ENCODE data around the gene CRISPLD2.

Gene CRISPLD2

DNA sequence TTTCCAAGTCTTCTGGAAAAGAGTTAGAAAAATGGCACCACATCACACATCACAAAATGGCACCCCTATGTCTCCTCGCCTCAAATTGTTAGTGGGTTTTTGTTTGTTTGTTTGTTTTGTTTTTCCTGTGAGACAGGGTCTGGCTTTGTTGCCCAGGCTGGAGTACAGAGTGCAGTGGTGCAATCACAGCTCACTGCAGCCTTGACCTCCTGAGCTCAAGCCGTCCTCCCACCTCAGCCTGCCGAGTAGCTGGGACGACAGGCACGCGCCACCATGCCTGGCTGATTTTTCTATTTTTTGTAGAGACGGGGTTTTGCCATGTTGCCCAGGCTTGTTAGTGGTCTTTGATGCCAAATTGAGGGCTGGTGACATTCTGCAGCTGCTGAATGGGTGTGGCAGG is 3.8 kb upstream of the CRISPLD2 start:
- Histone ChIP-seq H3K4me3 (ENCODE audit: low read length, poor library complexity, severe bottlenecking) (no peak overlapping the region), H3K27me3 (ENCODE audit: insufficient read depth, low read length, poor library complexity, severe bottlenecking) (no peaks in the 10 kb centered on the region), H4K20me1 (ENCODE audit: insufficient read depth, low read length, poor library complexity, severe bottlenecking) (no peaks in the 10 kb centered on the region), H3K9me3 (ENCODE audit: insufficient read depth, low read depth, low read length) (no peaks in the 10 kb centered on the region), H3F3A (ENCODE audit: low read depth) (no peaks in the 10 kb centered on the region), H3K9ac (ENCODE audit: low read depth, low read length, poor library complexity, severe bottlenecking) (no peak overlapping the region), H3K9me2 (replicated peaks; ENCODE audit: low read depth, low read length) (no peaks in the 10 kb centered on the region), H2AFZ (ENCODE audit: low read length) (no peak overlapping the region), H3K36me3 (ENCODE audit: insufficient read depth, low read length) (no peaks in the 10 kb centered on the region), H3K4me2 (ENCODE audit: low read depth, low read length, poor library complexity, severe bottlenecking) (no peak overlapping the region), H3K4me1 (ENCODE audit: insufficient read depth, low read length, poor library complexity, severe bottlenecking) (no peaks in the 10 kb centered on the region), H3K79me2 (ENCODE audit: insufficient read depth, low read length) (no peaks in the 10 kb centered on the region)
- TF ChIP-seq, protein P1, sequence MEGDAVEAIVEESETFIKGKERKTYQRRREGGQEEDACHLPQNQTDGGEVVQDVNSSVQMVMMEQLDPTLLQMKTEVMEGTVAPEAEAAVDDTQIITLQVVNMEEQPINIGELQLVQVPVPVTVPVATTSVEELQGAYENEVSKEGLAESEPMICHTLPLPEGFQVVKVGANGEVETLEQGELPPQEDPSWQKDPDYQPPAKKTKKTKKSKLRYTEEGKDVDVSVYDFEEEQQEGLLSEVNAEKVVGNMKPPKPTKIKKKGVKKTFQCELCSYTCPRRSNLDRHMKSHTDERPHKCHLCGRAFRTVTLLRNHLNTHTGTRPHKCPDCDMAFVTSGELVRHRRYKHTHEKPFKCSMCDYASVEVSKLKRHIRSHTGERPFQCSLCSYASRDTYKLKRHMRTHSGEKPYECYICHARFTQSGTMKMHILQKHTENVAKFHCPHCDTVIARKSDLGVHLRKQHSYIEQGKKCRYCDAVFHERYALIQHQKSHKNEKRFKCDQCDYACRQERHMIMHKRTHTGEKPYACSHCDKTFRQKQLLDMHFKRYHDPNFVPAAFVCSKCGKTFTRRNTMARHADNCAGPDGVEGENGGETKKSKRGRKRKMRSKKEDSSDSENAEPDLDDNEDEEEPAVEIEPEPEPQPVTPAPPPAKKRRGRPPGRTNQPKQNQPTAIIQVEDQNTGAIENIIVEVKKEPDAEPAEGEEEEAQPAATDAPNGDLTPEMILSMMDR (conservative IDR thresholded peaks at IDR 0.05; ENCODE audit: low read length): no peak
- TF ChIP-seq EZH2phosphoT487 (IDR thresholded peaks at IDR 0.05; ENCODE audit: borderline replicate concordance): no peak

DNA sequence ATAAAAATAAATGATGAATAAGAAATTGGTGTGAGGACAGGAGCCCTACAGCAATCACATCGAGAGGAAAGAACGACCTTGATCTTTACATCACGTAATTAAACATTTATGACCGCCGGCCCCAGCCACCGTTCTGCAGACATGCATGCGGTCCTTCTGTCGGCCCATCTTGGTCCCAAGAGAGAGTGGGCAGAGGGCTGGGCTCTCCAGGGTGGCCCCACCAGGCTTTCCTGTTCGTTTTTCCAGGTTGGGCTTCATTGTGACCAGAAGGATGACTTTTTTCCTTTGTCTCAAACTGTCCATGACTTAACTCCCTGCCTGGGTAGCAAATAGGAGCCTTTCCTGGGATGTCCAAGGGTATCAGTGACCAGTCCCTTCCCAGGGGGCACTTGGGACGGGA is 3.3 kb upstream of the CRISPLD2 start:
- Histone ChIP-seq H4K20me1 (ENCODE audit: insufficient read depth, low read length, poor library complexity, severe bottlenecking) (no peaks in the 10 kb centered on the region), H3K9me3 (ENCODE audit: insufficient read depth, low read depth, low read length) (no peaks in the 10 kb centered on the region), H3K4me2 (ENCODE audit: low read depth, low read length, poor library complexity, severe bottlenecking) (no peak overlapping the region), H3K79me2 (ENCODE audit: insufficient read depth, low read length) (no peaks in the 10 kb centered on the region), H3K9ac (ENCODE audit: low read depth, low read length, poor library complexity, severe bottlenecking) (no peak overlapping the region), H2AFZ (ENCODE audit: low read length) (no peak overlapping the region), H3F3A (ENCODE audit: low read depth) (no peaks in the 10 kb centered on the region), H3K27me3 (ENCODE audit: insufficient read depth, low read length, poor library complexity, severe bottlenecking) (no peaks in the 10 kb centered on the region), H3K4me3 (ENCODE audit: low read length, poor library complexity, severe bottlenecking) (no peak overlapping the region), H3K9me2 (replicated peaks; ENCODE audit: low read depth, low read length) (no peaks in the 10 kb centered on the region), H3K36me3 (ENCODE audit: insufficient read depth, low read length) (no peaks in the 10 kb centered on the region), H3K4me1 (ENCODE audit: insufficient read depth, low read length, poor library complexity, severe bottlenecking) (no peaks in the 10 kb centered on the region)
- TF ChIP-seq, protein P1 (conservative IDR thresholded peaks at IDR 0.05; ENCODE audit: low read length): no peak
- no peak for TF ChIP-seq EZH2phosphoT487 (IDR thresholded peaks at IDR 0.05; ENCODE audit: borderline replicate concordance)

DNA sequence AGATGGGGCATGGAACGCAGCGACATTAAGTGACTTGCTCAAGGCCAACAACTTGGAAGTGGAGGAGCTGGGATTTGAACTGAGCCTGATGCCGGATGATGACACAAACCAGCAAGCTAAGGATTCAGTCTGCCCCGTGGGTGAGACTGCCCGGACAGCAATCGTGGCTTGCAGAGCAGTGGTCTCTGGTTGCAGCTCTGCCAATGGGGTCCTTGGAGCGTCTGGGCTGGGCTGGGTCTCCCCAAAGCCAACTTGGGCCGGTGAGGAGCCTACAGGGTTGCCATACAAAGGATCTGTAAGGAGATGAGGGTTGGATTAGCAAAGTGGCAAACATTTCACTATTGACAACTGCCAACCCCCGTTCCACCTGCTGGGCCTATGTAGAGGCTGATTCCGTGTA is 2.6 kb upstream of the CRISPLD2 start:
- H3K4me1 ChIP-seq (ENCODE audit: insufficient read depth, low read length, poor library complexity, severe bottlenecking): no peaks in the 10 kb centered on the region
- H3K4me2 ChIP-seq (ENCODE audit: low read depth, low read length, poor library complexity, severe bottlenecking): no peak overlapping the region
- H3K27me3 ChIP-seq (ENCODE audit: insufficient read depth, low read length, poor library complexity, severe bottlenecking): no peaks in the 10 kb centered on the region
- no peaks in the 10 kb centered on the region for H3K79me2 ChIP-seq (ENCODE audit: insufficient read depth, low read length)
- H3K9ac ChIP-seq (ENCODE audit: low read depth, low read length, poor library complexity, severe bottlenecking): no peak overlapping the region
- TF ChIP-seq, protein P1 (conservative IDR thresholded peaks at IDR 0.05; ENCODE audit: low read length): no peak
- TF ChIP-seq EZH2phosphoT487 (IDR thresholded peaks at IDR 0.05; ENCODE audit: borderline replicate concordance): no peak
- no peak overlapping the region for H3K4me3 ChIP-seq (ENCODE audit: low read length, poor library complexity, severe bottlenecking)
- no peaks in the 10 kb centered on the region for H3F3A ChIP-seq (ENCODE audit: low read depth)
- H3K9me3 ChIP-seq (ENCODE audit: insufficient read depth, low read depth, low read length): no peaks in the 10 kb centered on the region
- H3K36me3 ChIP-seq (ENCODE audit: insufficient read depth, low read length): no peaks in the 10 kb centered on the region
- no peaks in the 10 kb centered on the region for H4K20me1 ChIP-seq (ENCODE audit: insufficient read depth, low read length, poor library complexity, severe bottlenecking)
- no peaks in the 10 kb centered on the region for H3K9me2 ChIP-seq (replicated peaks; ENCODE audit: low read depth, low read length)
- H2AFZ ChIP-seq (ENCODE audit: low read length): no peak overlapping the region

Data from Loucy (cell line).